BLaER1 treated with 17β-estradiol and CSF1 and Interleukin-3, amounts not matched to agents 10 nM and 100 nM (cell line): ENCODE measurements around the gene STAT6.
"Not testable (repeated sequence)": the region's sequence is repeated elsewhere in the genome, so short reads cannot be mapped to it uniquely, and the experiment has no call there.

Experiments
- H3K27ac ChIP-seq, 11 experiments: shearing (Covaris generic); formaldehyde crosslinking; 2 replicates each; pipeline ENCODE4 v1.8.1; 2022
- H3K27me3 ChIP-seq, 11 experiments: shearing (Covaris generic); formaldehyde crosslinking; 2 replicates each; pipeline ENCODE4 v1.8.1; 2022
- H3K36me3 ChIP-seq, 11 experiments: shearing (Covaris generic); formaldehyde crosslinking; 2 replicates each; pipeline ENCODE4 v1.8.1; 2022
- H3K4me1 ChIP-seq, 10 experiments: shearing (Covaris generic); formaldehyde crosslinking; 2 replicates each; pipeline ENCODE4 v1.8.1; 2022
- H3K4me2 ChIP-seq, 11 experiments: shearing (Covaris generic); formaldehyde crosslinking; 2 replicates each; pipeline ENCODE4 v1.8.1; 2022
- H3K4me3 ChIP-seq, 10 experiments: shearing (Covaris generic); formaldehyde crosslinking; 2 replicates each; pipeline ENCODE4 v1.8.1; 2022
- H3K9ac ChIP-seq, 11 experiments: shearing (Covaris generic); formaldehyde crosslinking; 2 replicates each; pipeline ENCODE4 v1.8.1; 2022
- H3K9me3 ChIP-seq, 11 experiments: shearing (Covaris generic); formaldehyde crosslinking; replicated peaks in 1 of 11; 2 replicates each; pipeline ENCODE4 v1.8.1; 2022
- H4K20me1 ChIP-seq, 11 experiments: shearing (Covaris generic); formaldehyde crosslinking; 2 replicates each; pipeline ENCODE4 v1.8.1; 2022
- Cebpa-rat ChIP-seq, 11 experiments: shearing (Covaris generic); IDR thresholded peaks; 2 replicates each; pipeline ENCODE4 v1.8.1; 2022

STAT6 gene

DNA sequence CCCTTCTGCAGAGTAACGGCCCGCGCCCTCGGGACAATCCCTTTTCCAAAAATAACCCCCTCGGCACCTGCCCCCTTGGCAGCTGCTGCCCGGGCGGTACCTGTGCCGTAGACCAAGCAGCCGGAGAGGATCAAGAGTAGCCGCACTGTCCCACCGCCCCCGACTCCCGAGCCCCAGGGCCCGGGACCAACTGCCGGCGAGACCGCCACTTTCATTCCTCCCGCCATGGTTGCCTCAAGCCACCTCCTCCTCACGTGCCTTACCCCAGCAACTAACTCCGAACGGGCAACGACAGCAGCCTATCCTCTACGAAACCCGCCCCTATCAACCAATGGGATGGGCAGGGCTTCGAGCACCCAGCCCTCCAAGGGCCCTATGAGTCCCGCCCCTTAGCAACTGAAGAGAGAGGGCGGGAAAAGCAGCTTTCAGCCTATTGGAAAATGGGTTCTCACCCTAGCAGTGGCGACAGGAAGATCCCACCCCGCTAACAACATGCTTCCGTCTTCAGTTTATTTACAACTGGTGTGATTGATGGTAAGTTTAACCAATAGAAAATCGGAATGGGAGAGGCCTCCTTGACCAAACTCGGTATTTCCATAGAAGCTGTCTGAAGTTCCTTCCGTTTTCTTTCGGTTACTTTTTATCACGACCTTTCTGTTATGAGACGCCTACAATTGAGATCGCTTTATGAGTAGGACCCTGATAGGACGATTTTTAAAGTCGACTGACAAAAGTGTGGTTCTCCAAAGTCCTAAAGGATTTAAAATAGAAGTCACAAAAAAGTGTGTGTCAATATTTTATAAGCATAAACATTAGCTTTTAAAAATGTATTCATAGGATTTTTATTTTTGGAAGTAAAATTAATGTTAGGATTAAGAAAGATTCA is 32.4 kb downstream of the STAT6 start, which contains the start of gene NEMP1:
Gene NEMP1, minus strand, starts transcription at position 273 of the 886 bp plus-strand sequence. Its CDS starts 46 bp downstream, at position 227.
- Histone ChIP-seq H3K36me3 (peaks cover 0 to 28% (median 19%) of the 10 kb centered on the region in 11 experiments; a peak in 17 of 22 replicates), H3K4me1 (peaks cover 17 to 45% (median 26%) of the 10 kb centered on the region in 10 experiments)

DNA sequence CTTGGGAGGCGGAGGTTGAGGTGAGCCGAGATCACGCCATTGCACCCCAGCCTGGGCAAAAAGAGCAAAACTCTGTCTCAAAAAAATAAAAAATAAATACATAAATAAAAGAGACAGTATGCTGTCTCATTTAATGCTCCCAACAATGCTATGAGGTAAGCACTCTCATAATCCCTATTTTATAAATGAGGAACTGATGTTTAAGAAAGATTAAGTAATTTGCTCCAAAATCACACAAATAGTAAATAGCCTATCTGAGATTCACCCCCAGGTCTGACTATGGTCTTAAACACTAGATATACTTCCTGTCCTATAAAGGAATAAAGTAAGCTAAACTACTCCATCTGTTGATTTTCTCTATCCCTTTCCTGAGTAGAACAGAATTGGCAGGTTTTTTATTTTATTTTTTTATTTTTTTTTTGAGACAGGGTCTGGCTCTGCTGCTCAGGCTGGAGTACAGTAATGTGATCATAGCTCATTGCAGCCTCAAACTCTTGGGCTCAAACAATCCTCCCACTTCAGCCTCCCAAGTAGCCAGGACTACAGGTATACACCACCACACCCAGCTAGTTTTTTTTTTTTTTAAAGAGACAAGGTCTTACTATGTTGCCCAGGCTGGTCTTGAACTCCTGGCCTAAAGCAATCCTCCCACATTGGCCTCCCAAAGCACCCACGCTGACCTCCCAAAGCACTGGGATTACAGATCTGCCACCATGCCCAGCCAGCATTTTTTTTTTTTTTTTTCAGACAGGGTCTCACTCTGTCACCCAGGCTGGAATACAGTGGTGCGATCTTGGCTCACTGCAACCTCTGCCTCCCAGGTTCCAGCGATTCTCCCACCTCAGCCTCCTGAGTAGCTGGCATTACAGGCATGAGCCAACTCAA is 37.4 kb downstream of the STAT6 start:
- peak overlapping the region in 8 of 11 experiments; percentile 20 to 38 (median 34); a peak in 9 of 22 replicates for H3K9ac ChIP-seq
- not testable (repeated sequence) for H3K4me3 ChIP-seq, H4K20me1 ChIP-seq, H3K9me3 ChIP-seq, H3K27me3 ChIP-seq
- peak overlapping the region in 3 of 11 experiments; percentile 30 to 52 (median 32); a peak in 7 of 22 replicates for H3K27ac ChIP-seq
- H3K4me2 ChIP-seq: peak overlapping the region in 3 of 11 experiments; percentile 16 to 55 (median 31); a peak in 5 of 22 replicates
- peaks cover 17 to 67% (median 38%) of the 10 kb centered on the region in 10 experiments for H3K4me1 ChIP-seq
- peaks cover 15 to 75% (median 61%) of the 10 kb centered on the region in 11 experiments for H3K36me3 ChIP-seq

More for the DNA sequence above, 32.4 kb downstream of the STAT6 start, which contains the start of gene NEMP1:
- peak within 1 kb of the TSS; percentile 74 to 96 (median 89) for H3K4me2 ChIP-seq
- H3K27ac ChIP-seq: peak within 1 kb of the TSS; percentile 61 to 98 (median 92)
- H3K4me3 ChIP-seq: peak within 1 kb of the TSS; percentile 70 to 96 (median 82)
- H3K9ac ChIP-seq: peak within 1 kb of the TSS; percentile 83 to 97 (median 92)
- no peaks in the 10 kb centered on the region for H3K9me3 ChIP-seq
- TF ChIP-seq Cebpa-rat (IDR thresholded peaks at IDR 0.05): no peak
- peaks cover 0 to 5% (median 0%) of the 10 kb centered on the region in 11 experiments; a peak in 2 of 22 replicates for H4K20me1 ChIP-seq
- no peaks in the 10 kb centered on the region for H3K27me3 ChIP-seq

DNA sequence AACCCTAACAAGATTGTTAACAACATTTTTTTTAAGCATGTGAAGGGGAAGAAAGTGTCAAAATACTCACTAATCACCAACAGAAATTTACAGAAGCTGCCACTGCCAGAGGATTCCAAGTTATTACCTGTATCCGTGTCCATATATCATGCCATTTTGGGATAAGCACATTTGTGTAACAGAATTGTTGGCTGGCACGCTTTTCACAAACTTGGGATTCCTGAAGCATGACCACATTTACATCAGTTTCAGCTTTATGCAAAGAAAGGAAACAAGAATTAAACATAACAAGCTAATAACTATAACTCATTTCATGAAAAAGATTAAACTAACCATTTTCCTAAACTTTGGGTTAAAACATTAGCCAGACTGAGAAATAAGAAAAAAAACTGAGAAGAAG is 38.5 kb downstream of the STAT6 start:
- Histone ChIP-seq H3K4me1 (peaks cover 16 to 68% (median 35%) of the 10 kb centered on the region in 10 experiments), H3K27ac (0 out of 22 replicates have a peak overlapping the region, but pooled peaks of 1 of the 11 experiments have one; percentile 4), H3K36me3 (peaks cover 26 to 86% (median 72%) of the 10 kb centered on the region in 11 experiments), H3K4me2 (peak overlapping the region in 2 of 11 experiments; percentile 31 to 55; a peak in 2 of 22 replicates), H3K9ac (peak overlapping the region in 4 of 11 experiments; percentile 29 to 48 (median 38); a peak in 4 of 22 replicates), H3K9me3 (no peaks in the 10 kb centered on the region), H3K27me3 (no peaks in the 10 kb centered on the region), H4K20me1 (0 out of 22 replicates have a peak, but pooled peaks cover 0 to 4% (median 0%) of the 10 kb centered on the region in 11 experiments), H3K4me3 (no peak overlapping the region)
- no peak for TF ChIP-seq Cebpa-rat (IDR thresholded peaks at IDR 0.05)

DNA sequence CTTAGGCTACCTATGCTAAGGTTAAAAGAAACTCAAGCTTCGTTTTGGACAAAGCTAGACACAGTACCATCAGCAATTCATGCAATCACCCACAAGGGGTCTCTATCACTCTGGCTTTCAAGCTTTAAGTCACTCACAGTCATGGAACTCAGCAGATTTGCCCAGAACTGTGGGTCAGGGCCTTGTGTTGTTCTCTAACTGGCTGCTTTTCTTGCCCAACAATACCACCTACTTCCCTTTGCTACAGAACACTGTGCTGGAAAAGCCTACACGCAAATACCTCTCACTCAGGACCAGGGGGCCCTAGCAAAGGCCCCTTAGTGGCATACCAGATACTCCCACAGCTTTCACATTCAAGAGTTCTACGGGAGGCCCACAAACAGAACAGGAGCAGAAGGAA is 41.6 kb downstream of the STAT6 start:
- TF ChIP-seq Cebpa-rat (IDR thresholded peaks at IDR 0.05): peak in 4 of 11 experiments; percentile 43 to 51 (median 46); a peak in 3 of 22 replicates

DNA sequence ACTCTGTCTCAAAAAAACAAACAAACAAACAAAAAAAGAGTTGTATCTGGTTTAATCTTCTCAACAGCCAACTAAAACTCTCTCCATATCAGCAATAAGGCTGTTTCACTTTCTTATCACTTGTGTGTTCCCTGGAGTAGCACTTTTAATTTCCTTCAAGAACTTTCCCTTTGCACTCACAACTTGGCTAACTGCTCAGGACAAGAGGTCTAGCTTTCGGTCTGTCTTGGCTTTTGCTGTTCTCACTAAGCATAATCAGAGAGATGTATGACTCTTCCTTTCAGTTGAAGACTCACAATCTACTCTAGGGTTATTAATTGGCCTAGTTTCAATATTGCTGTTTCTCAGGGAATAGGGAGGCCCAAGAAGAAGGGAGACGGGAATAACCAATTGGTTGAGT is 44.9 kb downstream of the STAT6 start:
- H4K20me1 ChIP-seq: no peaks in the 10 kb centered on the region; a peak in 1 of 22 replicates
- H3K27ac ChIP-seq: peak overlapping the region in 9 of 11 experiments; percentile 60 to 87 (median 70); a peak in 17 of 22 replicates
- TF ChIP-seq Cebpa-rat (IDR thresholded peaks at IDR 0.05): no peak
- peak overlapping the region in 4 of 11 experiments; percentile 70 to 86 (median 79); a peak in 6 of 22 replicates for H3K4me2 ChIP-seq
- H3K27me3 ChIP-seq: no peaks in the 10 kb centered on the region
- no peak overlapping the region for H3K4me3 ChIP-seq
- H3K36me3 ChIP-seq: peaks cover 21 to 93% (median 72%) of the 10 kb centered on the region in 11 experiments
- peaks cover 0 to 14% (median 0%) of the 10 kb centered on the region in 11 experiments; a peak in 6 of 22 replicates for H3K9me3 ChIP-seq
- H3K9ac ChIP-seq: peak overlapping the region in 3 of 11 experiments; percentile 41 to 71 (median 66); a peak in 5 of 22 replicates
- peaks cover 0 to 67% (median 40%) of the 10 kb centered on the region in 10 experiments; a peak in 18 of 20 replicates for H3K4me1 ChIP-seq

More for the DNA sequence above, 41.6 kb downstream of the STAT6 start:
- peak overlapping the region in 8 of 11 experiments; percentile 25 to 74 (median 68); a peak in 12 of 22 replicates for H3K4me2 ChIP-seq
- peaks cover 32 to 89% (median 74%) of the 10 kb centered on the region in 11 experiments for H3K36me3 ChIP-seq
- H4K20me1 ChIP-seq: no peaks in the 10 kb centered on the region
- peaks cover 0 to 14% (median 0%) of the 10 kb centered on the region in 11 experiments; a peak in 6 of 22 replicates for H3K9me3 ChIP-seq
- peak overlapping the region; percentile 24 to 71 (median 59); a peak in 19 of 22 replicates for H3K9ac ChIP-seq
- no peak overlapping the region for H3K4me3 ChIP-seq
- peak overlapping the region; percentile 35 to 86 (median 70); a peak in 21 of 22 replicates for H3K27ac ChIP-seq
- H3K27me3 ChIP-seq: no peaks in the 10 kb centered on the region
- H3K4me1 ChIP-seq: peaks cover 10 to 76% (median 41%) of the 10 kb centered on the region in 10 experiments; a peak in 19 of 20 replicates

DNA sequence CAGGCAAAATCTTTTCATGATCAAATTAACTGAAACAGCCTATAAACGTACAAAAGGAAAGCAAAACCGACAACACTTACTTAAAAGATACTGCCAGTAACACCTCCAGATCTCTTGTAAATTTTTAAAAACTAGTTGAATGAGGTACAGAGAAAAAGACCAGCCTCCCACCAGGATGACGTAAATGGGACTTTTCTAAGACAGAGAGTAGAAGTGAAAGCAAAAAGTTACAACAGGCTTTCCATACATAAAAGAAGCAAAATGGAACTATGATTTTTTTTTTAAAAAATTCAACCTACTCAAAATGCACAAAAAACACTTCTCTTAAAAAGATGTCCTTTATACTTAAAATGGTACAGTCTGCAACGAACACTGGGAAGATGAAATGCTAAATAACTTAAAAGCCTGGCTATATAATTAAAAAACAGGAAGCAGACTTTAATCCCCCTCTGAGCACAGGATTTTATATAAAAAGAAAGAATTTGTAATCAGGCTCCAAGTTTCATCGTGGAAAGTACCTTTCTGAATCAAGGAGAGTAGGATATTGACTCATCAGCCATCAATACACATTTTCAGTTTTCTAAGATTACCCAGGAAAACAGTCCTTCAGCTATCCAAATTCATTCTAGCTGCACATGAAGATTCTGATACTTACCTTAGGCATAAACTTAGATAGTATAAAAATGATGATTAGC is 47.0 kb downstream of the STAT6 start:
- Histone ChIP-seq H4K20me1 (no peaks in the 10 kb centered on the region; a peak in 1 of 22 replicates), H3K27me3 (no peaks in the 10 kb centered on the region), H3K36me3 (peaks cover 38 to 94% (median 73%) of the 10 kb centered on the region in 11 experiments), H3K27ac (peak overlapping the region in 10 of 11 experiments; percentile 20 to 87 (median 69); a peak in 19 of 22 replicates), H3K4me1 (peaks cover 0 to 47% (median 29%) of the 10 kb centered on the region in 10 experiments; a peak in 16 of 20 replicates), H3K4me2 (peak overlapping the region in 8 of 11 experiments; percentile 10 to 86 (median 71); a peak in 15 of 22 replicates), H3K9ac (peak overlapping the region in 10 of 11 experiments; percentile 32 to 71 (median 50); a peak in 16 of 22 replicates), H3K9me3 (peaks cover 0 to 14% (median 0%) of the 10 kb centered on the region in 11 experiments; a peak in 6 of 22 replicates), H3K4me3 (peak overlapping the region in 5 of 10 experiments; percentile 12 to 49 (median 21); a peak in 7 of 20 replicates)
- TF ChIP-seq Cebpa-rat (IDR thresholded peaks at IDR 0.05): no peak

DNA sequence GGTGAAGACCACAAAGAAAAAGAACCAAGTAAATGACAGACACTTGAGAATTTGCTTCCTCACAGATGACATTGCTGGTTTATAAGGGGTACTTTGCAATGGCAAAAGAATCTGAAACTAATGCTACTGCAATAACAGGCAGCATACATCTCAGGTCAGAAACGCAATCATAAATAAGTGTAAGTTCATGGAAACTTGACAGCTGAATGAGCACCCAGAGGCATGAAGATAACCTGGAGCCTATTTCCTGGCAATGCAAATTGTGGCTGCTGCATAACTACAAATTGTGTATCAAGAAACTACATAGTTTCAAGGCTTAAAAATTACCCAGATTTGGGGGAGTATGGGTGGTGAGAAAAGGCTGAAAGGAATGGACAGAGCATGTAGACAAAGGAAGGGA is 52.7 kb downstream of the STAT6 start:
- Histone ChIP-seq H3K27ac (no peak overlapping the region), H3K9me3 (peaks cover 0 to 10% (median 7%) of the 10 kb centered on the region in 11 experiments; a peak in 7 of 22 replicates), H3K36me3 (peaks cover 36 to 96% (median 78%) of the 10 kb centered on the region in 11 experiments), H3K4me2 (no peak overlapping the region), H4K20me1 (no peaks in the 10 kb centered on the region; a peak in 1 of 22 replicates), H3K27me3 (no peaks in the 10 kb centered on the region), H3K4me1 (peaks cover 0 to 38% (median 11%) of the 10 kb centered on the region in 10 experiments; a peak in 12 of 20 replicates), H3K9ac (peak overlapping the region in 1 of 11 experiments; percentile 5; a peak in 1 of 22 replicates), H3K4me3 (no peak overlapping the region)
- no peak for TF ChIP-seq Cebpa-rat (IDR thresholded peaks at IDR 0.05)
